Mononuclear cell (primary cell): ENCODE measurements around the gene UBA3. TPM values are rescaled to one million over a fixed set of nuclear protein-coding genes. Genes with fewer than 3 reads are reported as not detected.

ENCODE experiments used
- H3K27me3 ChIP-seq: 2 replicates; pipeline ENCODE4 v1.6.0; 2011; ENCODE audit warnings: low read length, control low read depth; ENCODE audit not compliant: insufficient read depth
- H3K4me1 ChIP-seq: 2 replicates; pipeline ENCODE4 v1.5.1; 2011; ENCODE audit warnings: mild to moderate bottlenecking, low read length, control low read depth; ENCODE audit not compliant: insufficient read depth
- H3K4me3 ChIP-seq: 2 replicates; pipeline ENCODE4 v1.5.1; 2011; ENCODE audit warnings: mild to moderate bottlenecking, low read length, moderate library complexity
- H3K9me3 ChIP-seq: 2 replicates; pipeline ENCODE4 v1.5.1; 2011; ENCODE audit warnings: low read depth, mild to moderate bottlenecking, control low read depth, low read length
- total RNA-seq: library from RNA; depleted of rRNA; stranded (reverse); fragments of >200 nt; gene quantifications from one replicate; pipeline ENCODE4 v1.2.3, GENCODE V29; 2012

Gene UBA3
- total RNA-seq, 1 donor: 48.8 TPM

- no peaks in the 10 kb centered on the region for H3K9me3 ChIP-seq
- no peak overlapping the region for H3K4me3 ChIP-seq
- H3K4me1 ChIP-seq: peaks cover 16% of the 10 kb centered on the region
- H3K27me3 ChIP-seq: no peaks in the 10 kb centered on the region
Observed at GRCh38 chr3:69059688-69060087, 20.5 kb downstream of the UBA3 start.

DNA sequence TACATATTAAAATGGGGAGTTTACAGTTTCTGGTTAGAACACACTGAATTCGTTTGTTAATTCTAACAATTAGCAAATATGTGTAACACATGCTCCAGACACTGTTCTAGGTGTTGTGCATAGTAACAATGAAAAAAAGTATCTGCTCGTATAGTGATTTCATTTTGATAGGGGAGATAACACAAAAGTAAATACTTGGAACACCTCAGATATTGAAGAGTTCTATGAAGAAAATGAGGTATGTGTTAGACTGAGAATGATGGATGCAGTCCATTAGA is 21.3 kb downstream of the UBA3 start:
- no peaks in the 10 kb centered on the region for H3K9me3 ChIP-seq
- no peaks in the 10 kb centered on the region for H3K27me3 ChIP-seq
- peaks cover 16% of the 10 kb centered on the region for H3K4me1 ChIP-seq
- H3K4me3 ChIP-seq: no peak overlapping the region

- Histone ChIP-seq H3K27me3 (no peaks in the 10 kb centered on the region), H3K4me3 (no peak overlapping the region), H3K9me3 (no peaks in the 10 kb centered on the region), H3K4me1 (peaks cover 16% of the 10 kb centered on the region)
Observed at GRCh38 chr3:69058180-69058946, 21.8 kb downstream of the UBA3 start.

GRCh38 chr3:69052472-69052898 is 27.7 kb downstream of the UBA3 start:
- H3K27me3 ChIP-seq: no peaks in the 10 kb centered on the region
- peak overlapping the region; percentile 77 for H3K4me3 ChIP-seq
- H3K9me3 ChIP-seq: no peaks in the 10 kb centered on the region
- H3K4me1 ChIP-seq: peaks cover 25% of the 10 kb centered on the region

- H3K9me3 ChIP-seq: no peaks in the 10 kb centered on the region
- peak within 1 kb of the TSS; percentile 77 for H3K4me3 ChIP-seq
- H3K4me1 ChIP-seq: peaks cover 25% of the 10 kb centered on the region
- H3K27me3 ChIP-seq: no peaks in the 10 kb centered on the region
Observed at GRCh38 chr3:69051756-69052471, 28.3 kb downstream of the UBA3 start, which contains the start of gene TMF1. TSS of gene TMF1 (minus strand) at chr3:69052333. CDS start at chr3:69052086, 247 bp downstream.

GRCh38 chr3:69048990-69049389 is 31.2 kb downstream of the UBA3 start:
- Histone ChIP-seq H3K27me3 (no peaks in the 10 kb centered on the region), H3K4me1 (peaks cover 25% of the 10 kb centered on the region), H3K4me3 (no peak overlapping the region), H3K9me3 (no peaks in the 10 kb centered on the region)

DNA sequence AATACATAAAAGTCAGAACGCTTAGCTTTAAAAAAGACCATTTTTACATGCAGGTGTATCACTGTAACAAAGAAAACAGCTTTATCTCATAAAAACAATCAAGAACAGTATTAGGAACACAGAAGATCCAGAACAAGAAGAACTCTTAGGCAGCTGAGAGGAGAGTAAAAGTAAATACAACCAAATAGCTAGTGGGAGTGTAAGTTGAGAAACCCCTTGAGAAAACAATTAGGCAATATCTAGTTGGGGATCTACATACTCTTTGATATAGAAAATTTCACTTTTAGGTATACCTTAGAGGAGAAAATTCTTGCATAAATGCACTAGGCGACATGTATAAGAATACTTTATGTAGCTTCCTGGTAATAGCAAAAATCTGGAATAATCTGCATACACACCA is 35.6 kb downstream of the UBA3 start:
- Histone ChIP-seq H3K4me3 (no peak overlapping the region), H3K4me1 (peaks cover 5% of the 10 kb centered on the region), H3K9me3 (no peaks in the 10 kb centered on the region), H3K27me3 (no peaks in the 10 kb centered on the region)

- H3K9me3 ChIP-seq: no peaks in the 10 kb centered on the region
- peaks cover 10% of the 10 kb centered on the region for H3K4me1 ChIP-seq
- H3K27me3 ChIP-seq: no peaks in the 10 kb centered on the region
- no peak overlapping the region for H3K4me3 ChIP-seq
Observed at GRCh38 chr3:69033470-69033869, 46.7 kb downstream of the UBA3 start.

- H3K9me3 ChIP-seq: no peaks in the 10 kb centered on the region
Observed at GRCh38 chr3:69032737-69033136, 47.4 kb downstream of the UBA3 start.

GRCh38 chr3:69032142-69032541 is 48.0 kb downstream of the UBA3 start:
- no peaks in the 10 kb centered on the region for H3K9me3 ChIP-seq
- H3K27me3 ChIP-seq: no peaks in the 10 kb centered on the region
- no peak overlapping the region for H3K4me3 ChIP-seq
- H3K4me1 ChIP-seq: peaks cover 10% of the 10 kb centered on the region

More at GRCh38 chr3:69032737-69033136, 47.4 kb downstream of the UBA3 start:
- Histone ChIP-seq H3K27me3 (no peaks in the 10 kb centered on the region), H3K4me3 (no peak overlapping the region), H3K4me1 (peaks cover 10% of the 10 kb centered on the region)

DNA sequence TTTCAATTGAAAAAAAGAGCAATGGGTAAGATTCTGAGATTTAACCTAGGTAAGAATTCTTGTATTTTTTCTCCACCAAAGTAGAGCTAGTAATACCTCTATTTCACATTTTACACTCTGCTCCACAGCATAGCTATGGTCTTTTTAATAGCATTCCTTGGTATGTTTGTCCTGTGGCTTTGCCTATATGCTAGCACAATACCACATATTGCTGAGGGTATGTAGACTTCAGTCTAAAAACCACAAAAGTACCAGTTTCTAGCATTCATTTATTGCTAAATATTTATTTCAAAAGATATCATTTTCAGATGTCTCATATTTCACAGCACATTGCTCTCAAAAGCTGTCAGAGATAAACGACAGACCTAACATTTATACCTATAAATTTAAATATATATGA is 48.5 kb downstream of the UBA3 start:
- no peak overlapping the region for H3K4me3 ChIP-seq
- H3K9me3 ChIP-seq: no peaks in the 10 kb centered on the region
- peaks cover 10% of the 10 kb centered on the region for H3K4me1 ChIP-seq
- no peaks in the 10 kb centered on the region for H3K27me3 ChIP-seq

GRCh38 chr3:69020857-69021256 is 59.3 kb downstream of the UBA3 start:
- no peaks in the 10 kb centered on the region for H3K9me3 ChIP-seq

DNA sequence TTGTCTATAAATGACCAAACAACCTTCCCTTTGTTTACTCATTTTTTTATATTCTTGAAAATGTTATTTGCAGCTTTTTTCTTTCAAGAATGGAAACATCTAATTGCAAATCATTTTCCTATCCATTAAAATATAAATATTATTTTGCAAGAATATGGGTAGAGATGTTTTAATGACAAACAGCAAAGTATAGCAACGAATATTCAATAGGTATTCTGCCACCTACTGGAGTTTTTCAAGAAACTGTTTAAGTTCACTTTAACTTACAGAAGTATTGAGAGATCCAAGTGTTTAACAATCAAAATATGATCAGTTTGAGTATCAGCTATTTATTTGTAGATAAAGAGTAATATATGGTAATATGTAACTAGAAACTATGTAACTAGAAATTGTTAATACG is 59.7 kb downstream of the UBA3 start:
- no peaks in the 10 kb centered on the region for H3K9me3 ChIP-seq
- no peak overlapping the region for H3K4me3 ChIP-seq
- H3K4me1 ChIP-seq: no peaks in the 10 kb centered on the region
- H3K27me3 ChIP-seq: no peaks in the 10 kb centered on the region

More at GRCh38 chr3:69020857-69021256, 59.3 kb downstream of the UBA3 start:
- Histone ChIP-seq H3K4me3 (no peak overlapping the region), H3K27me3 (no peaks in the 10 kb centered on the region), H3K4me1 (no peaks in the 10 kb centered on the region)

- Histone ChIP-seq H3K9me3 (no peaks in the 10 kb centered on the region), H3K4me3 (no peak overlapping the region), H3K27me3 (no peaks in the 10 kb centered on the region), H3K4me1 (peaks cover 16% of the 10 kb centered on the region)
Observed at GRCh38 chr3:69016901-69017300, 63.3 kb downstream of the UBA3 start.

DNA sequence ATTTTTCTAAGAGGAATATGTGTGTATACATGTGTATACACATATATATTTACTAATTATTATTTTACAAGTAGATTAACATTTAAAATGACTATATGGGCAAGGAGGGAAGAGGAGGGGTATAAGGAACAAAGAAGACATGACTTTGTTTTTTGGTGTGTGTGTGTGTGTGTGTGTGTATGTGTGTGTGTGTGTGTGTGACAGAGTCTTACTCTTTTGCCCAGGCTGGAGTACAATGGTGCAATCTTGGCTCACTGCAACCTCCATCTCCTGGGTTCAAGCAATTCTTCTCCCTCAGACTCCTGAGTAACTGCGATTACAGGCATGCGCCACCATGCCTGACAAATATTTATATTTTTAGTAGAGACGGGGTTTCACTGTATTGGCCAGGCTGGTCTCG is 64.1 kb downstream of the UBA3 start:
- H3K4me3 ChIP-seq: no peak overlapping the region
- no peaks in the 10 kb centered on the region for H3K9me3 ChIP-seq
- no peaks in the 10 kb centered on the region for H3K27me3 ChIP-seq
- H3K4me1 ChIP-seq: peaks cover 16% of the 10 kb centered on the region
